GM06990 (cell line): ENCODE results near the gene EIF5A.
A peak's percentile ranks its signal among the peaks of the same experiment; 100 is the strongest.

Experiments used
- DNase-seq: peaks from one replicate; pipeline ENCODE4 v3.0.0-alpha.2; 2011; ENCODE audit not compliant: insufficient read length; ENCODE audit errors: extremely low read depth
- H3K27me3 ChIP-seq: replicated peaks from 2 replicates; pipeline ENCODE4 v1.6.0; 2011; ENCODE audit warnings: low read length; ENCODE audit not compliant: control insufficient read depth, insufficient read depth
- H3K36me3 ChIP-seq: 2 replicates; pipeline ENCODE4 v1.5.1; 2011; ENCODE audit warnings: low read length; ENCODE audit not compliant: control insufficient read depth, insufficient read depth
- H3K4me3 ChIP-seq: replicated peaks from 2 replicates; pipeline ENCODE4 v1.5.1; 2011; ENCODE audit warnings: low read depth, mild to moderate bottlenecking, control low read depth, low read length
- CTCF ChIP-seq: IDR thresholded peaks from 2 replicates; pipeline ENCODE4 v1.5.1; 2011; ENCODE audit warnings: low read length, control low read depth, mild to moderate bottlenecking, inconsistent platforms; ENCODE audit not compliant: insufficient read depth, poor library complexity, severe bottlenecking

Gene EIF5A

GRCh38 chr17:7347630-7348477 lies 40.4 kb downstream of the EIF5A start:
- DNase-seq, result no peak
- TF ChIP-seq CTCF, result no peak
- Histone ChIP-seq H3K4me3 (no peak overlapping the region), H3K27me3 (no peaks in the 10 kb centered on the region), H3K36me3 (peaks cover 36% of the 10 kb centered on the region)

GRCh38 chr17:7348478-7349242 lies 41.2 kb downstream of the EIF5A start:
- no peak for TF ChIP-seq CTCF

GRCh38 chr17:7351665-7352502 lies 44.5 kb downstream of the EIF5A start, which contains the start of gene KCTD11:
Gene KCTD11, plus strand, starts transcription at chr17:7352162.
- Histone ChIP-seq H3K36me3 (peaks cover 17% of the 10 kb centered on the region), H3K4me3 (peak within 1 kb of the TSS; percentile 75), H3K27me3 (no peaks in the 10 kb centered on the region)
- DNase-seq, result peak; percentile 87
- no peak for TF ChIP-seq CTCF

More at GRCh38 chr17:7348478-7349242, 41.2 kb downstream of the EIF5A start:
- Histone ChIP-seq H3K36me3 (peaks cover 29% of the 10 kb centered on the region), H3K27me3 (no peaks in the 10 kb centered on the region), H3K4me3 (no peak overlapping the region)
- no peak for DNase-seq

GRCh38 chr17:7352503-7352889 lies 45.1 kb downstream of the EIF5A start:
- peak overlapping the region; percentile 75 for H3K4me3 ChIP-seq
- peak; percentile 69 for TF ChIP-seq CTCF

GRCh38 chr17:7352910-7353635 lies 45.6 kb downstream of the EIF5A start:
- no peaks in the 10 kb centered on the region for H3K27me3 ChIP-seq
- no peak for DNase-seq
- peak overlapping the region; percentile 75 for H3K4me3 ChIP-seq
- TF ChIP-seq CTCF, result no peak
- H3K36me3 ChIP-seq, result peaks cover 6% of the 10 kb centered on the region

More at GRCh38 chr17:7352503-7352889, 45.1 kb downstream of the EIF5A start:
- no peaks in the 10 kb centered on the region for H3K27me3 ChIP-seq
- no peak for DNase-seq
- peaks cover 11% of the 10 kb centered on the region for H3K36me3 ChIP-seq
